Keratinocyte (primary cell): ENCODE data around the gene MEGF10.

Source experiments
- CTCF ChIP-seq, 3 experiments: IDR thresholded peaks in 1 of 3; conservative IDR thresholded peaks in 1 of 3; optimal IDR thresholded peaks in 1 of 3; 2 replicates in 2 of 3; 3 replicates in 1 of 3; pipeline versions ENCODE3 to v1.5.1; 2011; ENCODE audit warnings: low read length in 3 of 3, mild to moderate bottlenecking in 3 of 3, moderate library complexity in 2 of 3, control low read depth in 1 of 3, inconsistent platforms in 1 of 3; ENCODE audit not compliant: insufficient read depth in 2 of 3; ENCODE audit errors: extremely low read depth in 1 of 3
- EZH2 ChIP-seq: IDR thresholded peaks from one replicate; pipeline ENCODE4 v1.6.1; 2012; ENCODE audit warnings: inconsistent platforms, mild to moderate bottlenecking, low read length, moderate library complexity

GRCh38 chr5:127377651-127378050, 87.1 kb downstream of the MEGF10 start:
- TF ChIP-seq CTCF (optimal IDR thresholded peaks at IDR 0.05 in 1 of 3, IDR thresholded peaks at IDR 0.05 in 1 of 3, conservative IDR thresholded peaks at IDR 0.05 in 1 of 3; ENCODE audit: extremely low read depth in 1 of 3, insufficient read depth in 2 of 3, low read length in 3 of 3): no peak
- no peak for TF ChIP-seq EZH2
